SJSA1 (cell line): ENCODE results near the gene NKD1. TPM values are rescaled to one million over a fixed set of nuclear protein-coding genes. Genes with fewer than 3 reads are reported as not detected.

Experiments used
- DNase-seq, 2 experiments: peaks; one replicate each; pipeline ENCODE4 v3.0.0-alpha.2; 2015 to 2020; ENCODE audit warnings: low spot score in 2 of 2, low read depth in 1 of 2
- H3K27ac ChIP-seq: fragments of 250-450 bp; sonication (Bioruptor Pico); 2 replicates; pipeline ENCODE4 v1.5.1; 2020; ENCODE audit warnings: mild to moderate bottlenecking, moderate library complexity
- H3K27me3 ChIP-seq: fragments of 250-450 bp; sonication (Bioruptor Pico); replicated peaks from 2 replicates; pipeline ENCODE4 v1.5.1; 2020; ENCODE audit warnings: mild to moderate bottlenecking, moderate library complexity
- H3K36me3 ChIP-seq: fragments of 250-450 bp; sonication (Bioruptor Pico); 2 replicates; pipeline ENCODE4 v1.5.1; 2020; ENCODE audit warnings: mild to moderate bottlenecking
- H3K4me1 ChIP-seq: fragments of 250-450 bp; sonication (Bioruptor Pico); replicated peaks from 2 replicates; pipeline ENCODE4 v1.6.1; 2021; ENCODE audit warnings: mild to moderate bottlenecking
- H3K4me3 ChIP-seq: fragments of 250-450 bp; sonication (Bioruptor Pico); 2 replicates; pipeline ENCODE4 v1.5.1; 2020; ENCODE audit warnings: mild to moderate bottlenecking
- H3K9me3 ChIP-seq: fragments of 250-450 bp; sonication (Bioruptor Pico); replicated peaks from 2 replicates; pipeline ENCODE4 v1.5.1; 2020; ENCODE audit warnings: mild to moderate bottlenecking
- total RNA-seq: library from RNA; depleted of rRNA; stranded (reverse); fragments of >200 nt; shearing (Covaris generic); gene quantifications from 2 replicates; pipeline ENCODE4 v1.2.3, GENCODE V29; 2014

The NKD1 gene
- total RNA-seq, 1 experiment from 2014 or later, result 0.42 TPM

DNA sequence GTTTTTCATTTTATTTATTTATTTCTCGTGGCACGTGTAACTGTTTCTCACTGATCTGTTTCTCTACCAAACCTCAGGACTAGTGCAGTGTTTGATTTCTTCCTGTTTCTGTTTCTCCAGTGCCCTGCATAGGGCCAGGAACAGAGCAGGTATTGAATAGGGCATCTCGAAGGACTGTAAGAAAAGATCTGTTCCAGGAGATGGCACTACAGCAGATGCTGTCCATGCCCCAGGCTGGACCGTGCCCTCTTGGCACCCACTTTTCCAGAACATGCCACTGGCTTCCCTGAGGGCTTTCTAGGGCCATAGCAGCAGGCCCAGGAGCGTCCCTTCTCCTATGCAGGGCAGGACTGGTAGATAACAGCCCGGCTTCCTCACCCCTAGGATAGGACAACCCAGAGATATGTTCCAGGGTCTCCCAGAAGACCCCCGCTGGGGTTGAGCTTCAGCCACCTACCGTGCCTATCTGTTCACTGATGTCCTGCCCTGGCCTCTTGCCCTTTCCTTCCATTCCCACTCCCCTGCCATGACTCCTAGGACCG lies 128.6 kb downstream of the NKD1 start:
- Histone ChIP-seq H3K4me1 (no peaks in the 10 kb centered on the region), H3K27ac (no peak overlapping the region), H3K9me3 (peaks cover 7% of the 10 kb centered on the region), H3K36me3 (no peaks in the 10 kb centered on the region), H3K4me3 (no peak overlapping the region), H3K27me3 (no peaks in the 10 kb centered on the region)
- DNase-seq, result no peak

DNA sequence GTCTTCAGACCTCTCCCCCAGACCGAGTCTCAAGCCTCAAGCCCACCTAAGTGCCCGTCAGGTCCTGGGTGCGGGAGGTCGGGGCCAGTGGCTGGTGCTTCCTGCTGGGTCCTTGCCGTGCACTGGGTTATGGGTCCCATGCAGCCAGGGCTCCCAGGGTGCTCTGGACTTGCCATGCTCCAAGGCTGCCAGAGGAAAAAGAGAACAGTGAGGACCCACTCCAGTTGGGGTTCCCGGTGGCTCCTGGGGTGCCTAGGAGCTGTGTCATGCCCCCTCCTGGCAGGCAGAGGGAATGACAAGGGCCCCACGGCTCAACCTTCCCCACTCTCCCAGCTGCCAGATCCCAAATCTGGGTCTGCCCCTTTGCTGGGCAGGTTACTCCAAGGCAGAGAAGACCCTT lies 129.2 kb downstream of the NKD1 start:
- H3K4me3 ChIP-seq, result no peak overlapping the region
- no peak overlapping the region for H3K27ac ChIP-seq
- no peaks in the 10 kb centered on the region for H3K36me3 ChIP-seq
- H3K4me1 ChIP-seq, result no peaks in the 10 kb centered on the region
- peaks cover 3% of the 10 kb centered on the region; the same call in 1 of the 2 replicates for H3K9me3 ChIP-seq
- DNase-seq, result no peak
- no peaks in the 10 kb centered on the region for H3K27me3 ChIP-seq

DNA sequence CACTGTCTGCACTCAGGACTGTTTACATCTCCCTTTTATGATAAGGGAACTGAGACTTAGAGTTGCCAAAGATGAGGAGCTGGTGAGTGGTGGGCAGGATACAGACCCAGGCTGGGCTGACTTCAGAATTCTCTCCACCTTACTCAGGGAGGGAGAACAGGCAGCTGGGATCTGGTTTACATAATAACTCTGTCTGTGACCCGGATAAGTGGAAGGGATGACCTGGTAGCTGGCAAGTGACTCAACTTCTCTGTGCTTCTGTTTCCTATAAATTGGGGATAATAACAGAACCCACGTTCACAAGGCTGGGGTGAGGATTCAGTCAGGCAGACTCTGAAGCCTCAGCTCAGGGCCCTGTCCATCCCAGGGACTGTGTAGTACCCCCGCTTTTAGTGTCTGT lies 130.3 kb downstream of the NKD1 start:
- no peak for DNase-seq
- no peaks in the 10 kb centered on the region for H3K27me3 ChIP-seq
- H3K36me3 ChIP-seq, result no peaks in the 10 kb centered on the region
- no peak overlapping the region for H3K4me3 ChIP-seq
- no peak overlapping the region for H3K27ac ChIP-seq
- no peaks in the 10 kb centered on the region for H3K9me3 ChIP-seq
- no peaks in the 10 kb centered on the region for H3K4me1 ChIP-seq

GRCh38 chr16:50679266-50679665 lies 131.1 kb downstream of the NKD1 start:
- no peaks in the 10 kb centered on the region for H3K9me3 ChIP-seq
- H3K4me1 ChIP-seq, result no peaks in the 10 kb centered on the region
- H3K27me3 ChIP-seq, result no peaks in the 10 kb centered on the region
- H3K36me3 ChIP-seq, result no peaks in the 10 kb centered on the region
- H3K27ac ChIP-seq, result no peak overlapping the region
- no peak overlapping the region for H3K4me3 ChIP-seq
- no peak for DNase-seq

DNA sequence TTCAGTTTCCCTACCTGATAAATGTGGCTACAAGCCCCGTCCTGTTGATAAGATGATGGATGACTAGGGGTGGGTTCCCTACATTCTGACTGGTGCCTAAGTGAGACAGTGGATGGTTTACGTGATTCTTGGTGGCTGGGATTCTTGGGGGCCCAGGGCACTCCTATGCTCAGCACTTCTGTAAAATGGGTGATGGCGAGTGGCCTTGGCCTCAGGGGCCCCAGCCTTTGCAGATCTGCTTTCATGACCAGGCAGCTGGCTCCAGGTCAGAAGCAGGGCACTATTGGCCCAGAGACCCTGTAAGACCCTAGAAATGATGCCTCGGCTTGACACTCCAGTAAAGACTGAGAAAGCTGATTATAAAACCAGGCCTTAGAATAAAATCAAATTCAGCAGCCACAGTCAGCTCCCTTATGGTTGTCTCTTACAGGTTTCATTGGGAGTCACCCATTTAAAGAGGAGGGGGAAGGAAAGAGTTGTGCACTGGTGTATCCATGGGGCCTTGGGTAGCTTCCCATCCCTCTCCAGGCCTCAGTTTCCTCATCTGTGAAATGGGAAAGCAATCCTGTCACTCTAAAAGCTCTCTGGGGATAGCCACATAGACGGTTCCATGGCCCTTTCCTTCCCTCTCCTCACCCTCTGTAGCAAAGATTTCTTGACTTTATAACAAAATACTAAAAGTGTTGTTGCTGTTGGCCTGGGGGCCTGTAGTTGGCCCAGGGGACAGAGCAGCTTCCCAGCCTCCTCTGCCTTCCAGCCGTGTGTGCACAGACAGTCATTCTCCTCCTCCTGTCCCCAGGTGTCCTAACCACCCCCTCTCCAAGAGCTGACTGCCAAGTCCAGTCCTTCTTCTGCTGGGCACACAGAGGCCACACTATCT lies 131.7 kb downstream of the NKD1 start:
- no peaks in the 10 kb centered on the region for H3K36me3 ChIP-seq
- no peaks in the 10 kb centered on the region for H3K9me3 ChIP-seq
- no peaks in the 10 kb centered on the region for H3K27me3 ChIP-seq
- DNase-seq, result no peak
- H3K4me3 ChIP-seq, result no peak overlapping the region
- H3K27ac ChIP-seq, result no peak overlapping the region
- no peaks in the 10 kb centered on the region for H3K4me1 ChIP-seq

- Histone ChIP-seq H3K27ac (no peak overlapping the region), H3K27me3 (no peaks in the 10 kb centered on the region), H3K4me1 (no peaks in the 10 kb centered on the region), H3K36me3 (no peaks in the 10 kb centered on the region), H3K9me3 (no peaks in the 10 kb centered on the region), H3K4me3 (no peak overlapping the region)
- DNase-seq, result no peak
These were observed 132.3 kb downstream of the NKD1 start for GRCh38 chr16:50680556-50680893.

DNA sequence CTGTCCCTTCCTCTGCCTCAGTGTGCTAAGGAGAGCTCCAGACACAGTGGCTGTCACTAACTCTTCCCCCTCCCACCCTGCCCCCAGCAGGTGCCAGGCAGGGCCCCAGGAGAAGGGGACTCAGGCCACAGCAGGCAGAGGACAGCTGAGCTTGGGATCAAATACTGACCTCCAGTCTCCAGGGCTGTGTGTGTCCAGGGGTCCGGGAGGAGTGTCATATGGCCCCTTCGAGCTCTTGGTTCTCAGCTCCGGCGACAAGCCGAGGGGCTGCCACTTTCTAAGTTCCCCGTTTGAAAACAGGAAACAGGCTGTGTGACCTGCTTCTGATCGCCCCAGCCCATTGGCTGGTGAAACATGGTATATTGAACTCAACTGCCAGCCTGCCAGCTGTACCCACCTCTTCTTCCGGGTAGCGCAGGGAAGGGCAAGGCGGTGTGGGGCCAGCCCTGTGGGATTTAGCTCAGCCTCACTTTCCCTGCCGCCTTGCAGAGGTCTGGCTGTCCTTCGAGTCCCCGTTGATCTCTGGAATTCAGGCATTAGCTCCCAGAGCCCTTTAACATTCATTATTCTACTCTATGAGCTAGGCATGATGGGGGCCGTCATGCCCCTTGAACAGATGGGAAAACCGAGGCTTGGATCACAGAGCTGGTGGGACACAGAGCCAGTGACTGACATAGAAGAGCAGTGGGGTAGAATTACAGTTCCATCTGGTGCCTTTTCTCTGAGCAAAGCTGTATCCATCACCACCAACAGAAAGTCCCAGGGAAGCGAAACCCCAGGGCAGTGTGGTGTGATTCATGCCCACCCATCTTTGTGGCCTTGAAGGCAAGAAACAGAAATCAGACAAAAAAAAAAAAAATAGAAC lies 133.1 kb downstream of the NKD1 start, which contains the start of gene SNX20:
Gene SNX20, minus strand, starts transcription at position 292 of the 865 bp plus-strand sequence. CDS start 3,786 bp downstream, outside the sequence.
- H3K27me3 ChIP-seq, result no peaks in the 10 kb centered on the region
- no peaks in the 10 kb centered on the region for H3K36me3 ChIP-seq
- H3K27ac ChIP-seq, result no peak within 1 kb of the TSS
- H3K9me3 ChIP-seq, result no peaks in the 10 kb centered on the region
- no peaks in the 10 kb centered on the region for H3K4me1 ChIP-seq
- DNase-seq, result no peak
- H3K4me3 ChIP-seq, result no peak within 1 kb of the TSS

DNA sequence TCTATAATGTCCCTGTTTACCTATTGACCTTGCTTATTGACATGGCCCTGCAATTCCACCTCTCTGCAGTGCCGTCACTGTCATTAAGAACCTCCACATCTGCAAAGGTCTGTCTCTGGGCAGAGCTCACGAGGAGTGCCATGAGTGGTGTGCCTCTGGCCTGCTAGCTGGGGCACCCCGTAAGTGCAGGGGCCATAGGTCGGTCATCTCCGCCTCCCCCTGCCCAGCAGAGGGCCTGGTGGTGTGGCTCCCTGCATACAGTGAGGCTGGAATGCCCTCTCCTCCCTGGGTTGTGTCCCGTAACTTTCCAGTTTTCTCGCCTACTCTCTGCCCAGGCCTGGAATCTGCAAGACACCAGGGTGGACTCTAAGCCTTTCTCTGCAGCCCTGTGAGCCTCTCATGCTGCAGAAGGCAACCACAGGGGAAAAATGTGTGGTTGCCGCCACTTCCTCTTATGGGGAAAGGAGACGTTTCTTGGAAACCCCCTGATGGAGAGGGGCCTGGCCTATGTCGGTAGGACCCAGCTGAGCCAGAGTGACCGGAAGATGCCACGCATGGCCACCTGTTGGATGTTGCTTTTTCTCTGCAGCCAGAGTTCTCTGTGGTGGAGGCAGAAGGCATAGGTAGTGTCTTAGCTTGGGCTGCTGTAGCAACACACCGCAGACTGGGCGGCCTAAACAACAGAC lies 135.6 kb downstream of the NKD1 start:
- Histone ChIP-seq H3K4me3 (no peak overlapping the region), H3K27me3 (no peaks in the 10 kb centered on the region), H3K9me3 (no peaks in the 10 kb centered on the region), H3K4me1 (no peaks in the 10 kb centered on the region), H3K27ac (no peak overlapping the region), H3K36me3 (no peaks in the 10 kb centered on the region)
- no peak for DNase-seq

- no peak for DNase-seq
- H3K27me3 ChIP-seq, result peaks cover 3% of the 10 kb centered on the region; the same call in 1 of the 2 replicates
- no peaks in the 10 kb centered on the region for H3K36me3 ChIP-seq
- H3K27ac ChIP-seq, result no peak overlapping the region
- H3K9me3 ChIP-seq, result no peaks in the 10 kb centered on the region
- H3K4me1 ChIP-seq, result no peaks in the 10 kb centered on the region
- H3K4me3 ChIP-seq, result no peak overlapping the region
These were observed 136.7 kb downstream of the NKD1 start for GRCh38 chr16:50684823-50685461.

GRCh38 chr16:50685462-50686063 lies 137.4 kb downstream of the NKD1 start:
- H3K4me3 ChIP-seq, result no peak overlapping the region
- no peaks in the 10 kb centered on the region for H3K9me3 ChIP-seq
- H3K36me3 ChIP-seq, result no peaks in the 10 kb centered on the region
- H3K27ac ChIP-seq, result no peak overlapping the region
- no peaks in the 10 kb centered on the region for H3K4me1 ChIP-seq
- H3K27me3 ChIP-seq, result peaks cover 3% of the 10 kb centered on the region; the same call in 1 of the 2 replicates
- no peak for DNase-seq

GRCh38 chr16:50688083-50688482 lies 139.9 kb downstream of the NKD1 start:
- DNase-seq, result no peak
- no peak overlapping the region for H3K27ac ChIP-seq
- no peaks in the 10 kb centered on the region for H3K9me3 ChIP-seq
- no peak overlapping the region for H3K4me3 ChIP-seq
- H3K27me3 ChIP-seq, result peaks cover 3% of the 10 kb centered on the region; the same call in 1 of the 2 replicates
- peaks cover under 1% of the 10 kb centered on the region; the same call in 1 of the 2 replicates for H3K4me1 ChIP-seq
- no peaks in the 10 kb centered on the region for H3K36me3 ChIP-seq

GRCh38 chr16:50688867-50689266 lies 140.7 kb downstream of the NKD1 start:
- H3K4me3 ChIP-seq, result no peak overlapping the region
- peaks cover 8% of the 10 kb centered on the region for H3K4me1 ChIP-seq
- peaks cover 3% of the 10 kb centered on the region; the same call in 1 of the 2 replicates for H3K27me3 ChIP-seq
- no peaks in the 10 kb centered on the region for H3K36me3 ChIP-seq
- no peaks in the 10 kb centered on the region for H3K9me3 ChIP-seq
- no peak for DNase-seq
- no peak overlapping the region for H3K27ac ChIP-seq

- DNase-seq, result no peak
- H3K4me3 ChIP-seq, result no peak overlapping the region
- H3K9me3 ChIP-seq, result no peaks in the 10 kb centered on the region
- no peak overlapping the region for H3K27ac ChIP-seq
- H3K27me3 ChIP-seq, result peaks cover 3% of the 10 kb centered on the region; the same call in 1 of the 2 replicates
- H3K4me1 ChIP-seq, result peaks cover 8% of the 10 kb centered on the region
- H3K36me3 ChIP-seq, result no peaks in the 10 kb centered on the region
These were observed 142.0 kb downstream of the NKD1 start for GRCh38 chr16:50690177-50690576.
